ENCODE data around the gene PCSK6.

- TF ChIP-seq CTCF (IDR thresholded peaks at IDR 0.05; ENCODE audit: insufficient read depth, low read depth, low read length) = no peak
- no peak for TF ChIP-seq EZH2 (IDR thresholded peaks at IDR 0.05; ENCODE audit: insufficient read depth, low read length)
Observed at GRCh38 chr15:101273534-101273933, 216.0 kb downstream of the PCSK6 start.
